ENCODE results near the gene RAB8B. TPM values are rescaled to one million over a fixed set of nuclear protein-coding genes. Genes with fewer than 3 reads are reported as not detected.
"Not testable (repeated sequence)": the region's sequence is repeated elsewhere in the genome, so short reads cannot be mapped to it uniquely, and the experiment has no call there.

The RAB8B gene
- polyA plus RNA-seq, 1 donor from 2014 or later: 87.1 TPM

GRCh38 chr15:63236272-63236671, 46.9 kb downstream of the RAB8B start:
- Histone ChIP-seq H3K79me2 (replicated peaks; ENCODE audit: insufficient read depth, low read length) (peaks cover 74% of the 10 kb centered on the region), H3K9ac (ENCODE audit: low read length) (no peak overlapping the region), H3K4me2 (ENCODE audit: low read length) (no peak overlapping the region), H3K9me3 (ENCODE audit: low read length) (no peaks in the 10 kb centered on the region), H3K4me3 (ENCODE audit: low read length) (no peak overlapping the region), H3K27ac (ENCODE audit: low read length) (no peak overlapping the region), H3K36me3 (ENCODE audit: insufficient read depth, low read length) (no peaks in the 10 kb centered on the region), H4K20me1 (ENCODE audit: insufficient read depth) (no peaks in the 10 kb centered on the region), H2AFZ (ENCODE audit: low read depth, low read length) (no peak overlapping the region), H3K9me2 (ENCODE audit: insufficient read depth, low read length) (no peaks in the 10 kb centered on the region), H3F3A (ENCODE audit: insufficient read depth, low read length, poor library complexity, severe bottlenecking) (no peaks in the 10 kb centered on the region), H3K27me3 (ENCODE audit: insufficient read depth, low read depth, low read length) (no peaks in the 10 kb centered on the region)
- TF ChIP-seq RAD21 (conservative IDR thresholded peaks at IDR 0.05) (no peak), TAF1 (IDR thresholded peaks at IDR 0.05; ENCODE audit: low read depth) (no peak), POLR2AphosphoS5 (IDR thresholded peaks at IDR 0.05) (no peak), EZH2 (IDR thresholded peaks at IDR 0.05; ENCODE audit: borderline replicate concordance, insufficient read depth, low read length, poor library complexity, severe bottlenecking) (no peak), EP300 (conservative IDR thresholded peaks at IDR 0.05; ENCODE audit: poor library complexity, severe bottlenecking) (no peak), REST (IDR thresholded peaks at IDR 0.05; ENCODE audit: borderline replicate concordance) (no peak), CTCF (IDR thresholded peaks at IDR 0.05; ENCODE audit: poor library complexity, severe bottlenecking) (no peak), SMC3 (conservative IDR thresholded peaks at IDR 0.05; ENCODE audit: poor library complexity) (no peak), MXI1 (conservative IDR thresholded peaks at IDR 0.05; ENCODE audit: poor library complexity, severe bottlenecking) (no peak)

GRCh38 chr15:63237086-63237485, 47.7 kb downstream of the RAB8B start:
- not testable (repeated sequence) for H3K9ac ChIP-seq (ENCODE audit: low read length); H3F3A ChIP-seq (ENCODE audit: insufficient read depth, low read length, poor library complexity, severe bottlenecking); H3K27ac ChIP-seq (ENCODE audit: low read length); H3K4me2 ChIP-seq (ENCODE audit: low read length); H3K9me3 ChIP-seq (ENCODE audit: low read length); H3K9me2 ChIP-seq (ENCODE audit: insufficient read depth, low read length); H3K27me3 ChIP-seq (ENCODE audit: insufficient read depth, low read depth, low read length); H3K4me3 ChIP-seq (ENCODE audit: low read length); H3K36me3 ChIP-seq (ENCODE audit: insufficient read depth, low read length); H4K20me1 ChIP-seq (ENCODE audit: insufficient read depth); H2AFZ ChIP-seq (ENCODE audit: low read depth, low read length)
- peaks cover 75% of the 10 kb centered on the region for H3K79me2 ChIP-seq (replicated peaks; ENCODE audit: insufficient read depth, low read length)

GRCh38 chr15:63238171-63238570, 48.8 kb downstream of the RAB8B start:
- Histone ChIP-seq H3K79me2 (replicated peaks; ENCODE audit: insufficient read depth, low read length) (peaks cover 64% of the 10 kb centered on the region), H3K36me3 (ENCODE audit: insufficient read depth, low read length) (no peaks in the 10 kb centered on the region), H2AFZ (ENCODE audit: low read depth, low read length) (no peak overlapping the region), H3K9ac (ENCODE audit: low read length) (no peak overlapping the region), H3K4me2 (ENCODE audit: low read length) (no peak overlapping the region), H3K4me3 (ENCODE audit: low read length) (no peak overlapping the region), H3K9me3 (ENCODE audit: low read length) (no peaks in the 10 kb centered on the region), H3K27me3 (ENCODE audit: insufficient read depth, low read depth, low read length) (no peaks in the 10 kb centered on the region), H4K20me1 (ENCODE audit: insufficient read depth) (no peaks in the 10 kb centered on the region), H3K27ac (ENCODE audit: low read length) (no peak overlapping the region), H3F3A (ENCODE audit: insufficient read depth, low read length, poor library complexity, severe bottlenecking) (no peaks in the 10 kb centered on the region), H3K9me2 (ENCODE audit: insufficient read depth, low read length) (no peaks in the 10 kb centered on the region)
- TF ChIP-seq TAF1 (IDR thresholded peaks at IDR 0.05; ENCODE audit: low read depth): no peak
- TF ChIP-seq RAD21 (conservative IDR thresholded peaks at IDR 0.05): no peak
- TF ChIP-seq MXI1 (conservative IDR thresholded peaks at IDR 0.05; ENCODE audit: poor library complexity, severe bottlenecking): no peak
- TF ChIP-seq SMC3 (conservative IDR thresholded peaks at IDR 0.05; ENCODE audit: poor library complexity): no peak
- TF ChIP-seq CTCF (IDR thresholded peaks at IDR 0.05; ENCODE audit: poor library complexity, severe bottlenecking): no peak
- no peak for TF ChIP-seq EP300 (conservative IDR thresholded peaks at IDR 0.05; ENCODE audit: poor library complexity, severe bottlenecking)
- no peak for TF ChIP-seq EZH2 (IDR thresholded peaks at IDR 0.05; ENCODE audit: borderline replicate concordance, insufficient read depth, low read length, poor library complexity, severe bottlenecking)
- no peak for TF ChIP-seq REST (IDR thresholded peaks at IDR 0.05; ENCODE audit: borderline replicate concordance)
- TF ChIP-seq POLR2AphosphoS5 (IDR thresholded peaks at IDR 0.05): no peak

All from neural cell (in vitro differentiated cells).